ENCODE data around the gene SARS2.

The SARS2 gene

DNA sequence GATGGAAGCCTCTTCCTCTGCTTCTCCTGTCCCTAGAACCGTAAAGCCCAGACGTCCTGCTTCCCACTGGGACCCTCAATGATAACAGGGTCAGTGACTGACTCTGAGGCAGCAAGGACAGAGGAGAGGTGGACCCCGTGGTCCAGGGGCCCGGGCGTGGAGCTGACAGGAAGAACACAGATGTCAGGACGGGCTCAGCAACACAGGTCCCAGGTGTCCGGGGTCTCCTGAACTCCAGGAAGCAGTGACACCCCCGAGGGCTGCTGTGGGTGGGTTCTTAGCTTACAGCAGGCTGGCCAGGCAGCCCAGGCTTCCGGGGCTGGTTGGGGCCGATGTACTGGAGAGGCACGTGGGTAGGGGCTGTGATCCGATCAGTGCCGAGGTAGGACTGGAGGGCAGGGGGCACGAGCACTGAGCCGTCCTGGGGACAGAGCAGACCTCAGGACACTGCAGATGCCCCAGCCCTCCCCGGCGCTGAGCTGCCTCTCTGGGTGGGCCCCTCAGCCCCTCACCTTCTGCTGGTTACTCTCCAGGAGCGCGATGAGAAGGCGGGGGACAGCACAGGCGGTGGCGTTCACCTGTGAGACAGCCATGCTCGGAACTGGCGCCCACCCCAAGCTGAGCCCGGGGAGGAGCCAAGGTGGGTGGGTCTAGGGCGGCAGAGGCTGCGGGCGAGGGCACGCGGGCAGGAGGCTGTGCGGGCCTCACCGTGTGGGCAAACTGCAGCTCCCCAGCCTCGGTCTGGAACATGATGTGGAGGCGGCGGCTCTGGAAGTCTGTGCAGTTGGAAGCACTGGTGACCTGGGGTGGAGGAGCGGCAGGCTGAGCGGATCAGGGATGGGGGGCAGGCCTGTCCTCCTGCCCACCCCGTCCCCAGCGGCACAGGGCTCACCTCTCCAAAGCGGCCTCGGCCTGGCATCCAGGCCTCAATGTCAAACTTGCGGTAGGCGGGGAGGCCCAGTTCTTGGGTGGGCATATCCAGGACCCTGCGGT, 14.9 kb downstream of the SARS2 start:
- DNase-seq: no peak

GRCh38 chr19:38913958-38914357, 16.6 kb downstream of the SARS2 start:
- no peak for DNase-seq

DNA sequence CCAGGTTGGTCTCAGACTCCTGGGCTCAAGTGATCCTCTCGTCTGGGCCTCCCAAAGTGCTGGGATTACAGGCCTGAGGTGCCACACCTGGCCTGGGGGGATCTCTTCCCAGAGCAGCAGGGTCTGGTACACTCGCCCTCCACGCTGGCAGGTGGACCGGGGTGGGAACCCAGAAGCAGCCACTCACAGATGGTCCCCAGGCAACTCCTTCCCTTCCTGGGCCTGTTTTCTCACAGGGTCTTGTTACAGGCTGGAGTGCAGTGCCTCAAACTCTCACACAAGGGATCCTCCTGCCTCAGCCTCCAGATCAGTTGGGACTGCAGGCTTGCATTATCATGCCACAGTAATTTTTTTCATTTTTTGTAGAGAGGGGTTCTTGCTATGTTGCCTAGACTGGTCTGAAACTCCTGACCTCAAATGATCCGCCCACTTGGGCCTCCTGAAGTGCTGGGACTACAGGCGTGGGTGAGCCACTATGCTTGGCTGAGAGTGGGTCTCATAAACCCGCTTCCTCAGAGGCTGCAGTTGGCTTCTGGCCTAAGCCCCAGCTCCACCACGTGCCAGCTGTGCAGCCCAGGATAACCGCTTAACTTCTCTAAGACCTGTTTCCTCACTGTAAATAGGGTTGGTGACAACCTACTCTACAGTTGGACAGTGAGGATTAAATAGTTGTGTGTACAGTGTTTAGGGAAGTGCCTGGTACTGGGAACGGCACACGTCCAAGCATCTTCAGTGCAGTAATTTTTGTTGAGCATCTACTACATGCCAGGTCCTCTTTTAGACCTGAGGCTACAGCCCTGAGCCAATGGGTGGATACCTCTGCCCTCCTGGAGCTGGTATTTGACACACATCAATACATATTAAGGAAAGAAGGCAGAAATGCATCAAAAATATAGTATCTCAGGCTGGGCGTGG, 17.7 kb downstream of the SARS2 start:
- no peak for DNase-seq

DNA sequence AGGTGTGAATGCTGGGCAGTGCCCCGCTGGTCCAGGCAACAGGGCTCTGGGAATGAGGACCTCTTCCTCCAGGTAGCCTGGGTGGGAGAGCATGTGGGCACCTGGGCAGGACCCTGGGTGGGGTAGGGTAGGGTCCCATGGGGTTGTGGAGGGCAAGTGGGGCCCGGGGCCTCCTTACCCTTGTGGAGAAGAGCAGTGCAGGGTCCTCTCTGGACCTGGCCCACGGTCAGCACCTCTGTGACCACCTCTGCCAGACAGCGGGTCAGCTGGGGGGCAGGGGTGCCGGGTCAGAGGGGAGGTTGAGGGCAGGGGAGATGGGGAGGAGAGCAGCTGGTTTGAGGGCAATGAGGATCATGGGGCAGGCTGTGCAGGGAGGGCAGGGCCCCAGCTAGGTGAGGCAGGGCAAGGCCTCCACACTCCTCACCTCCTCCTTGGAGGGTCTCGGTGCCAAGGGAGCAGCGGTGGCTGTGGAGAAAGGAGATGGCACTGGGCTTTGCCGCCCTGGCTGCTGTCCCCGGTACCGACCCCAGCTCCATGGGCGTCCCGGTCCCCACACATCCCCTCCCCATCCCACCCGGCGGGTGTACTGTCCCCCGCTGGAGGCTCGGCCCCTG, 19.1 kb downstream of the SARS2 start:
- DNase-seq: no peak

DNA sequence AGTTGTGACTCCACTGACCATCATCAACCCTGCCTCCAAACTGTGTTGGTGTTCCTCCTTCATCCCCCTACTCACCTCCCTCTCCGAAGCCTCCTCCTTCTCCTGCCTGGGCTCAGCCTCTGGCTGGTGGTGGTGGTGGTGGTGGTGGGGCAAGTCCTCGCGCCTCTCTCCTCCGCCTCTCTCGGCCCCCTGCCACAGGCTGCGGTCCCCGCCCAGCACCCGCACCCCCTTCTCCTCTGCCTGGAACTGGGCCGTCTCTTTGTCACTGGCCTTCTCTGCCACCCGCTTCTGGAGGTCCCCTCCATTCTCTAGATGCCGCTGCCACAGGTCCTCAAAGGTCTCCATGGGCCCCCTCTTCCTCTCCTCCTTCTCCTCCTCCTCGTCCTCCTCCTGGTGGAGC, 20.1 kb downstream of the SARS2 start:
- no peak for DNase-seq

GRCh38 chr19:38908911-38909310, 21.7 kb downstream of the SARS2 start:
- no peak for DNase-seq

- no peak for DNase-seq
Measured at GRCh38 chr19:38907670-38908069, 22.9 kb downstream of the SARS2 start.

DNA sequence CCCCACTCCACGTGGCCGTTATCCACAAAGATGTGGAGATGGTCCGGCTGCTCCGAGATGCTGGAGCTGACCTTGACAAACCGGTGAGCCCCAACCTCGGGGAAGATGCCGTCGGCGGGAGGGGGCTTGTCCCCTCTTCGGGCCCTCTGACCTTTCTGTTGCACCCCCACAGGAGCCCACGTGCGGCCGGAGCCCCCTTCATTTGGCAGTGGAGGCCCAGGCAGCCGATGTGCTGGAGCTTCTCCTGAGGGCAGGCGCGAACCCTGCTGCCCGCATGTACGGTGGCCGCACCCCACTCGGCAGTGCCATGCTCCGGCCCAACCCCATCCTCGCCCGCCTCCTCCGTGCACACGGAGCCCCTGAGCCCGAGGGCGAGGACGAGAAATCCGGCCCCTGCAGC, 23.3 kb downstream of the SARS2 start:
- no peak for DNase-seq

DNA sequence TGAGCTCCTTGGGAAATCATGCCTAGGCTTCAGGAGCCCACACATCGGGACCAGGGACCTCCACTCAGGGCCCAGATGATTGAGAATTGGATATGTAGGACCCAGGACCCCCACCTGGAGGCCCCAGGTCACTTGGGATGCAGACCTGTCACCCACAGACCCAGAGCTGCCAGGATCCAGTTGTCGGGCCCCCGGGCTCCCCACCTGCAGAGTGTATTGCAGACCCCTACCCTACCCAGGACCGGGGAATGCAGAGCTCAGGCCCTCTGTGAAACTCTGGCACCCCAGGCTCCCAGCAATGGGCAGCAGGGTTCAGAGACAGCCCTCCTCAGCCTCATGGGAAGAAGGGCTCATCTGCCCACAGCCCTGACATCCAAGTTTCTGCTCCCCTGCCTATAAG, 24.9 kb downstream of the SARS2 start:
- DNase-seq: no peak

DNA sequence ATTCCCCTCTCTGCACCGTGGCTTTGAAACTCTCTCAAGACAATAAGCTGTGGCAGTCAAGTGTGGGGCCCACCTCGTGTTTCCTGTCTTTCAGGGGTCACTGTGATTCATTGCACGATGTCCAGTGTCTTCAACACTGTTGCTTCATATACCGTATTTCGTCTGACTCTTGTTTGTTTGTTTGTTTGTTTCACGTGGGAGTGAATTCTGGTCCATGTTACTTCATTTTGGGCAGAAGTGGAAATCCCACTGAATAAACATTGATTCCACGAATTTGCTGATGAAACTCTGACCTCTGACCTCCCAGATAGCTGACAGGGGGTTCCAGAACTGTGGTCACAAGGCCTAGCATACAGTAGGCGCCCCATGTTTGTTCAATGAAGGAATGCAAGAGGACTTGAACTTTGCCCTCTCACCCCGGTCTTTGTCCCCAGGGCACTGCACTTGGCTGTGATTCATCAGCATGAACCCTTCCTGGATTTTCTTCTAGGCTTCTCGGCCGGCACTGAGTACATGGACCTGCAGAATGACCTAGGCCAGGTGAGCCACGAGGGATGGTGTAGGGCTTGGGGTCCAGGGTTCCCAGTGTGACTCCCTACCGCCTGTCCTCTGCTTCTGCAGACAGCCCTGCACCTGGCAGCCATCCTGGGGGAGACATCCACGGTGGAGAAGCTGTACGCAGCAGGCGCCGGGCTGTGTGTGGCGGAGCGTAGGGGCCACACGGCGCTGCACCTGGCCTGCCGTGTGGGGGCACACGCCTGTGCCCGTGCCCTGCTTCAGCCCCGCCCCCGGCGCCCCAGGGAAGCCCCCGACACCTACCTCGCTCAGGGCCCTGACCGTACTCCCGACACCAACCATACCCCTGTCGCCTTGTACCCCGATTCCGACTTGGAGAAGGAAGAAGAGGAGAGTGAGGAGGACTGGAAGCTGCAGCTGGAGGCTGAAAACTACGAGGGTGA, 25.7 kb downstream of the SARS2 start:
- no peak for DNase-seq

DNA sequence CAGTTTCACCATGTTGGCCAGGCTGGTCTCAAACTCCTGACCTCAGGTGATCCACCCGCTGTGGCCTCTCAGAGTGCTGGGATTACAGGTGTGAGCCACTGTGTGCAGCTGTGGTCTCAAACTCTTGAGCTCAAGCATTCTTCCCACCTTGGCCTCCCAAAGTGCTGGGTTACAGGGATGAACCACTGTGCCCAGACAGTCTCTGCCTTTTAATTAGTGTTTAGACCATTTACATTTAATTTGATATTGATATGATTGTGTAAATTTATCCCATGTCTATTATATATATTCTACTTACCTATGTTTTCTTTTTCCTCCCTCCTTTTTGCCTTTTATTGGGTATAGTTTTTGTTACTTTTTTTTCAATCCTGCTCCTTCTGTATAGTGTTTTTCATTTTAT, 28.9 kb downstream of the SARS2 start:
- DNase-seq: no peak

GRCh38 chr19:38900743-38901190, 29.8 kb downstream of the SARS2 start:
- no peak for DNase-seq

DNA sequence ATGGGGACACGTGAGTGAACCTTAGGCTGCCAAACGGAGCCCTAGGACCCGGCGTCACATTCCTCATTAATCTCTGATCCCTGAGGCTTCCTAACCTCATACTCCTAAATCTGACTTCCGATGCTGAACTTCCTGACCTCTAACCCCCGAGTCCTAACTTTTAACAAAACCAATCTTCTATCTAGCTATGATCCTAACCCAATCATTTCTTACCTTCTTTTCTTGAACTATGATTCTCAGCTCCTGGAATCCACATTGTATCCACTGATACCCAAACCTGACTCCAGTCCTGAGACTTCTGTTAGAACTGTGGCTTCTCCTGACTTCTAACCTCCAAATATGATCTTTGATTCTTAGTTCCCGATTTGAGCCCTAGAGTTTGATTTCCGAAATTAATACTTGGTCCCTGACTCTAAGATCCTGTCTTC, 30.3 kb downstream of the SARS2 start:
- DNase-seq: no peak

DNA sequence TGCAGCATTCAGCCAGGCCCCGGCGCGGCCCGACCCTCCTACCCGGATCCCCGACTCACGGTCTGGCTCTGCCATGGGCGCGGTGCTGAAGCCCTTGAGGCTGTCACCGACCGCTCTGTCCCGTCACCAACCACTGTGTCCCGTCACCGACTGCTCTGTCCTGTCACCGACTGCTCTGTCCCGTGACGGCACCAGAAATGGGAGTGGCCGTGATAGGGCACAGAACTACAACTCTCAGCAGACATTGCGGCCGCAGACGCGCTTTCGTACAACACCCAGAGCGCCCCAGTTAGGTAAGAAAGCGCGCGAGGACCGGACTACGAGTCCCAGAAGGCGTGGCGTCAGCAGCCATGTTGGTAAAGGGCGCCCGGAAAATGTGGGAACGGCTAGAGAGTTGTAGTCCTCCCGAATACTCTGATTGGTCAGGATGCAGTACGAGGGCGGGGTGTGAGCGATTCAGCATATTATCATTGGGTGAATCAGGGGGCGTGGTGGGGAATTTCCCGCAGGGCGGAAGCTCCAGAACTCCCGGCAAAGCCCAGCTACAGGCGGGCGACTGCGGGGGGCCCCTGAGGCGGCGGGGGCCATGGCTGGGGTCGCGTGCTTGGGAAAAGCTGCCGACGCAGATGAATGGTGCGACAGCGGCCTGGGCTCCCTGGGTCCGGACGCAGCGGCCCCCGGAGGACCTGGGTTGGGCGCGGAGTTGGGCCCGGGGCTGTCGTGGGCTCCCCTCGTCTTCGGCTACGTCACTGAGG, 30.9 kb downstream of the SARS2 start, which contains the start of the genes NFKBIB and SIRT2:
NFKBIB (plus strand) TSS at position 523 of the 755 bp plus-strand sequence; CDS start at position 587, 64 bp downstream.
SIRT2 (minus strand) TSS at position 172 of the 755 bp plus-strand sequence; CDS start at position 75, 97 bp downstream.
- DNase-seq: peak; percentile 93 to 99 (median 96)

DNA sequence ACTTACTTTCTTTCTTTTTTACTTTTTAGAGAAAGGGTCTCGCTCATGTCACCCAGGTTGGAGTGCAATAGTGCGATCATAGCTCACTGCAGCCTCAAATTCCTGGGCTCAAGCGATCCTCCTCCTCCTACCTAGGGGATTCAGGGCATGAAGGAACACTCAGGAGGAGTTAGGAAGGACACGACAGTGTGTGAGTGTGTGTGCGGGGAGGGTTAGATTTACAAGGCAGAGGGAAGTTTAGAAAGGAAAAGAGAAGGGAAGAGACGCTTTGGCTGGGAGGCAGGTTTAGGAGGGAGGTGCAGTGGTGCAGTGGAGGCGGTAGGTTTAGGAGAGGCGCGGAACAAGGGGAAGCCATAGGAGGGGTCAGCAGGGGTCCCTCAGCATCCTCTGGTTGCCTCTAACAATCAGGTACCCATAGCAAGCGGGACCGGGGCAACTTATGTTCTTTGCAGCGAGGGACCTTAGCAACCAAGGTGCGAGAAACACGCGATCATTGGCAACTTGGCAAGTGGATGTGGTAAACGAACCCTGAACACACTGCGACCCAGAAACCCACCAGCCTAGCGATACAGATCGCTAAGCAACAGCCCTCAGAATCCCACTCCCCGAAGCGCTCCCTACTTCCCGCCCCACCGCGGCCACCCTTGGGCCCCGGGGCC, 31.6 kb downstream of the SARS2 start:
- DNase-seq: no peak

- DNase-seq: no peak
Measured at GRCh38 chr19:38894968-38895367, 35.6 kb downstream of the SARS2 start.

DNA sequence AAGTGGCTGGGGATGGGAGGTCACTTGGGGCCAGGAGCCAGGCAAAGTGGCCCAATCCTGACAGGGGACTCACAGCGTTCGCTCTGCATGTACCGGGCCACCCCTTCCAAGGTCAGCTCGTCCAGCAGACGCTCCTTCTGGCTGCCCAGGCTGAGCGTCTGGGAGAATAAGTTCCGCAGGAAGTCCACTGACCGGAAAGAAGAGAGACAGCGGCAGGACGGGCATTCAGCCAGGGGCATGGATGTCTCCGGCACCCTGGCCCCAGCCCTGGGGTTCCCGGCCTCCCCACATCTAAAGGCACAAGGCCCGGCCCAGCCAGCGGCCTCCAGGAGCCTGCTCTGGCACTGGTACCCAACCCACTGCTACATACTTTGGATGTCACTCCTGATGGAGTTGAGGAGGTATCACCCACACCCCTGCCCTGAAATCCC, 37.2 kb downstream of the SARS2 start:
- DNase-seq: no peak

DNA sequence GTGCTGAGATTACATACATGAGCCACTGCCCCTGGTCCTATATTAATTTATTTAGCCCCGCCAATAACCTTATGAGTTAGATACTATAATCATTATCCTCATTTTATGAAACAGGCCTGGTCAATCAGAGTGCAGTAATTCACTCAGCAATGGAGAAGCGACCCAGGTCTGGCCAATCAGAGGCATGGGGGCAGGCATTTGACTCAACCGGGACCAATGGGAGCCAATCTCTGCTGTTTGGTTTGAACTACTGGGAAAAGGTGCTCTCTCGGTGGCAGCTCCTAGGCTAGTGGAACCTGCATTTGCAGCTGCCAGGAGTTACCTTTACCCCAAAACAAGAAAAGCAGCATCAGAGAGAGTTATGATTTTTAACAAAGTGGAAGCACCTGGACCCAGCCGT, 37.7 kb downstream of the SARS2 start:
- DNase-seq: no peak

GRCh38 chr19:38891771-38892170, 38.8 kb downstream of the SARS2 start:
- no peak for DNase-seq

- no peak for DNase-seq
Measured at GRCh38 chr19:38890686-38891085, 39.9 kb downstream of the SARS2 start.
